ENCODE data around the gene TLE5.
"Not testable (repeated sequence)": the region's sequence is repeated elsewhere in the genome, so short reads cannot be mapped to it uniquely, and the experiment has no call there.

TLE5 gene

GRCh38 chr19:3045191-3045590 is 17.1 kb downstream of the TLE5 start:
- no peak for DNase-seq (ENCODE audit: low spot score)

GRCh38 chr19:3042621-3043267 is 19.6 kb downstream of the TLE5 start:
- DNase-seq (ENCODE audit: low spot score), result no peak

GRCh38 chr19:3041761-3042620 is 20.3 kb downstream of the TLE5 start:
- DNase-seq (ENCODE audit: low spot score), result no peak

- DNase-seq (ENCODE audit: low spot score), result no peak
Observed at GRCh38 chr19:3041327-3041726, 21.0 kb downstream of the TLE5 start.

GRCh38 chr19:3039641-3040077 is 22.6 kb downstream of the TLE5 start:
- no peak for DNase-seq (ENCODE audit: low spot score)

GRCh38 chr19:3039125-3039524 is 23.2 kb downstream of the TLE5 start:
- DNase-seq (ENCODE audit: low spot score), result no peak

GRCh38 chr19:3038214-3038613 is 24.1 kb downstream of the TLE5 start:
- DNase-seq (ENCODE audit: low spot score), result no peak

GRCh38 chr19:3036977-3037544 is 25.2 kb downstream of the TLE5 start:
- DNase-seq (ENCODE audit: low spot score), result not testable (repeated sequence)

- peak; percentile 97 for DNase-seq (ENCODE audit: low spot score)
Observed at GRCh38 chr19:3036119-3036976, 25.9 kb downstream of the TLE5 start.

GRCh38 chr19:3035542-3036118 is 26.7 kb downstream of the TLE5 start:
- DNase-seq (ENCODE audit: low spot score), result peak; percentile 98

GRCh38 chr19:3034656-3035541 is 27.4 kb downstream of the TLE5 start:
- DNase-seq (ENCODE audit: low spot score), result peak; percentile 10

- DNase-seq (ENCODE audit: low spot score), result no peak
Observed at GRCh38 chr19:3034406-3034655, 28.0 kb downstream of the TLE5 start.

- peak; percentile 15 for DNase-seq (ENCODE audit: low spot score)
Observed at GRCh38 chr19:3033595-3034405, 28.5 kb downstream of the TLE5 start.

GRCh38 chr19:3031607-3031867 is 30.8 kb downstream of the TLE5 start:
- no peak for DNase-seq (ENCODE audit: low spot score)

- DNase-seq (ENCODE audit: low spot score), result no peak
Observed at GRCh38 chr19:3029065-3029923, 33.0 kb downstream of the TLE5 start, which contains the start of gene TLE2. Gene TLE2 (minus strand): TSS chr19:3029280. CDS start chr19:3028904, 376 bp downstream.

GRCh38 chr19:3028305-3029064 is 33.8 kb downstream of the TLE5 start:
- DNase-seq (ENCODE audit: low spot score), result no peak

- no peak for DNase-seq (ENCODE audit: low spot score)
Observed at GRCh38 chr19:3027981-3028304, 34.4 kb downstream of the TLE5 start.

- DNase-seq (ENCODE audit: low spot score), result no peak
Observed at GRCh38 chr19:3027292-3027691, 35.0 kb downstream of the TLE5 start.

- no peak for DNase-seq (ENCODE audit: low spot score)
Observed at GRCh38 chr19:3026768-3027167, 35.5 kb downstream of the TLE5 start.
